ENCODE measurements around the gene RAB36. TPM values are rescaled to one million over a fixed set of nuclear protein-coding genes. Genes with fewer than 3 reads are reported as not detected.
A peak's percentile ranks its signal among the peaks of the same experiment; 100 is the strongest.

RAB36 gene
- total RNA-seq, 1 experiment from 2014 or later: 1.9 TPM

DNA sequence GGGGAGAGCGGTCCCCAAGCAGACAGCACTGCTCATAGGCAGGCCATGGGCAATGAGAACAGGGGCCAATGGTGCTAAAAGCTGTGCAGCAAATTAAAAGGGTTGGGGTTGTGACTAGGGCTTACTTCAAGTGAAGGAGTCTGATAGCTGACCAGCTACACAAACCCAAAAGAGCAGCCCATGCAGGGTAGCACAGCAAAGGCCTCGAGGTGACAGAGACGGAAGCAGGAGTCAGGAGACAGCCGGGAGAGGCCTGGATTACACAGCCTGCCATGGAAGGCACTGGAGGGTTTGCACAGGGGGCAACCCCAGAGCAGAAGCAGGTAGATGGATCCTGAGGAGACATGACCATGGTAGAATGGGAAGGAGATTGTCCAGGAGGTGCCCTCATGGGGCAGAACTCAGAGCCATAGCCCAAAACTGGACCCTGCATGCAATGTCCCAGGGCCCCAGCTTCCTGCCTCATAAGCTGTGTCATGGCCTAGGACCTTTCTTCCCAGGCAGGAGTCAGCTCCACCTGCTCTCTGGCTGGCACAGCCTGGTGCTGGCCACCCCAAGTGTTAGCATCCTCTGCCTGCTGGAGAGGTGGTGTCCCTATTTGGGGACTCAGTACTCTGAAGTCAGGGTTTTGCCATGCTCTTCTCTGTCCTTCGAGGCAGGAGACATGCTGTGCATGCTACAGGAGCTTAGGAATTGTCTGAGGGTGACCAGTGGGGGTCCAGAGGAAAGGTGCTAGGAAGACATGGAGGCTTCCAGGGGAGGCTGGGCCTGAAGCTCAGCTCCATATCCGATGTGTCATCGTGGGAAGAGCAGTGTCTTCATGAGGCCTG, 36.8 kb upstream of the RAB36 start:
- no peak for DNase-seq (ENCODE audit: low read depth)

DNA sequence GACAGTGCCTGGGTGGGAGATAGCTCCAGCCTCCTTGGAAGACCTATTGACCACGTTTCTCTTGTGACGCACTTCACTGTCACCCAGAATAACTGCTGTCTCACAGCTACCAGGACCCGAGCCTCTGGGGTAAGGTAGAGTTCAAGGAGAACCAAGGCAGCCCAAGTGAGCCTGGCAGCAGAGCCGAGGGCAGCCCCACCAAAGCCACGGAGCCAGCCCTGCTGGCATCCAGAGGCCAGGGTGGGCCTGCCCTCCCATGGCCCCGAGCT, 36.3 kb upstream of the RAB36 start:
- no peak for DNase-seq (ENCODE audit: low read depth)

DNA sequence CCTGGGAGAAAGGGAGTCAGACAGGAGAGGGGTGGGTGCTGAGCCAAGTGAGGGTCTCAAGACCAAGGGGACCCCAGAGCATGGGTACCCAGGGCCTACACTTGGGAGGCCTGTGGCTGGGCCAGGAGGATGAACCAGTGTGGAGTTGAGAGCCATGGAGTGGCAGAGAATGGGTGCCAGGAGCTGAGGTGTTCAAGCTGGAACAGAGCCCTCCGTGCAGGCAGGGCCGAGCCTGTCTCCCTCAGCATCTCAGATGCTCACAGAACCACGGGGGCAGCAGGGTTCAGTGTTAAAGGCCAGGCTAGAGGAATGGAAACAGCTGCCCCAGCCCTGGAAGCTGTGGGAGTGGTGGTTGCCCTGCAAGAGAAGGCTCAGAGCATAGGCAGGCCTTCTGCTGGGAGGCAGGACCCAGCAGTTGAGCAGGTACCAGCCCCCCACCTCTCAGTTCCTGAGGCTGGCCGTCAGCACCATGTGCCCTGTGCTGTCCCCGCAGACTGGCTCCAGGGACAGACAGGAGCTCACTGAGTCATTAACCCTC, 35.8 kb upstream of the RAB36 start:
- DNase-seq (ENCODE audit: low read depth): no peak

DNA sequence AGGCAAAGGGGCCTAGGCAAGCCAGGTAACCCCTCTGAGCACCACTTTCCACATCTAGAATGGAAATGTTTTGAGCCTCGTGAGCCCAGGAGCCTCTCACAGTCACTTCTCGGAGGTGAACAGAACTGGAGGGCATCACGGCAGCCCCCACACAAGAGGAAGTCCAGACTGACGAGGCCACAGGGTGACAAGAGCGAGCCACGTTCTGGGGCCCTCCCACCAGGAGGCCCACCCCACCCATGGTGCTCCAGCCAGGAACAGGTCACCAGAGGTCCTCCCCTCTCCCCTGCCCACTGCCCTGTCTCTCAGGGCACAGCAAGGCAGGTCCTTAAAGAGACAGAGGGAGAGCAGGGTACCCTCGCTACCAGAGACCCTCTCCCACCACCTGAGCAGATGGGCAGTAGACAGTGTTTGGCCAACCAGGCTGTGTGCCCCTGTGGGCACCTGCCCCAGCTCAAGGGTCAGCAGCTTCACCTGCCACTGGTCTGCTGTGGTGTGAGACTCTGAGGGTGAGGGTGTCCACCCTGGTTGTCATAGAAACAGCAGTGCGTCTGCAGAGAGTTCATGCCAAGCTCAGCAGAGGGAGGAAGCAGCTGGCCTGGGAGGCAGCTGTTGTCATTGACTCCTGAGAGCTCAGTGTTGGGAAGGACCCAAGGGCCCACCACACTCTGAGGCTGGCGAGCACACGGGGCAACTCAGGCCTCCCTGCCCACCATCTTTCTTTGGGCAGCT, 34.9 kb upstream of the RAB36 start:
- DNase-seq (ENCODE audit: low read depth): no peak

DNA sequence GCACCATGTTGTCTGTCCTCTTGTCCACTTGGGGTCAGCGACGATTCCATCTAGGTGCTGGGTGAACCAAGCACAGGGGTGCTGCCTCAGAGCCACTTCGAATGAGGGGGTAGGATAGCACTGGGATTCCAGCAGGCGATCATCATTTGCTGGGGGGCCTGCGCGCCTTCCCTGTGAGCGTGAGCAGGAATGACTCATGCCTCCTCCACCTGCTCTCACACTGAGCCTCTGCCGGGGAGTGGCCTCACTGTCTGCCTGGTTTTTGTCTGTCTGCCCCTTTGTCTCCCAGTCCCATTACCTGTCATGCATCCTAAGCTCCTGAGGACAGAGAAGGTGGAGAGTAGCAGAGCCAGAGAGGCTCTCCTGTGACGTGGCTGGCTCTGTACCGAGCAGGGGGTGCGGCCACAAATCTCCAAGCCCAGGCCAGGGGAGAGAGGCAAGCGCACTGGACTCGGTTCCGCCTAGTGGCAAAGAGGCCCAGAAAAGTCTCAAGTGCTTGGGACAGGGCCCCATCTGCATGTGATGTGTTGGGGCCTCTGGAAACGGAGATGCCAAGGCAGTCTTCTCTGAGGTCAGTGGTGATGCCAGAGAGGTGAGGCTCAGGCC, 34.3 kb upstream of the RAB36 start:
- peak; percentile 11 for DNase-seq (ENCODE audit: low read depth)

DNA sequence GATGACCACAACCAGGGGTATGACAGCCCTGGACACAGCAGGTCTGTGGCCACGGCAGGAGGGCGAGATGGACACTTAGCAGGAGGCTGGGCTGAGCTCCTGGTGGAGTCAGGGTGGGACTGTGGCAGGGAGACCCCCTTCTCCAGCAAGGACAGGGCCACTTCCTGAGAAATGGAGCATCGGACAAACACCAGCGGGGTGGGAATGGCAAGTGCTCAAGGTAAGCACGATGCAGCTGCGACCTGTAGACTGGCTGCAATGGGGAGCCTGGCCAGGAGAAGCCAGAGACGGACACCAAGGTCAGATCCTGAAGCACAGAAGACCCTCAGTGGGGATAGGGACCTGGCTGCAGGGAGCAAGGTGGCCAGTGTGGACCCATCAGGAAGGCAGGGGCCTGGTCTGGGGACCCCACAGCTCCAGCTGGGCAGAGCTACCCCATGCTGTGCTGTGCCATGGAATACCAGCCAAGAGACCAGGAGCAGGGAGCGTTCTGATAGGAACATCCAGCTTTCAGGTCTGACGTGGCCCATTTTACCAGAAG, 32.7 kb upstream of the RAB36 start:
- no peak for DNase-seq (ENCODE audit: low read depth)

DNA sequence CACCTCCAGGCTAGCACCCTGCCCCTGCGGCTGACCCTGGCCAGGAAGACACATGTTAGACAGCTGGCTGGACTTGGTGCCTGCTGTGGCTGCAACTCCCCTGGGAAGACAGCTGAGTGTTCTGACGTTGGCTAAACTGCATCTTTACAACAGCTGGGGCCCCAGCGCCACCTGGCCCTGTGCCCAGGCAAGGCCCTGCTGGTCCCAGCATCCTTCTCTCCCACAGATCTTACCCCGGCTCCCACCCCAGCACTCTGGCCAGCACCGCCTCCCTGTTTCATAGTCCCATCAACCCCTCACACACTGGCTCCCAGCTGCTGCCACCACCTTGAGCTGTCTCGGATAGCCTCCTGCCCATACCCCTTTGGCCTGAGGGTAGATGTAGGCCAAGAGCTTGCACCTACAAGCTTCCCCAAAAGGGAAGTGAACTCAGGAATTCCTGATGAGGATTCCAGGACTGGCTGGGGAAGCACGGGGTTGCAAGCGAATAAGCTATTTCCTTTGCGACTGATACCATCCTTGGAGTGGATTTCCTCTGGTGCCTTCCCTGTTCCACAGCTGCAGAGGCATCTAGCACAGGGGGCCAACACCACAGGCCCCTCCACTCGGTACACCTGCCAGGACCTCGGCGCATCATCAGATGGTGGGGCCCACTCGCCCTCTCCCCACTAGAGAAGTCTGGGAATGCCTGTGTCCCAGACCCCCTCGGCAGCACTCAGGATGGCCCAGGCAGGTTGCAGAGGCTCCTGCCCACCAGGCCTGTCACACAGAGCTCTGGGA, 32.0 kb upstream of the RAB36 start:
- DNase-seq (ENCODE audit: low read depth): no peak

DNA sequence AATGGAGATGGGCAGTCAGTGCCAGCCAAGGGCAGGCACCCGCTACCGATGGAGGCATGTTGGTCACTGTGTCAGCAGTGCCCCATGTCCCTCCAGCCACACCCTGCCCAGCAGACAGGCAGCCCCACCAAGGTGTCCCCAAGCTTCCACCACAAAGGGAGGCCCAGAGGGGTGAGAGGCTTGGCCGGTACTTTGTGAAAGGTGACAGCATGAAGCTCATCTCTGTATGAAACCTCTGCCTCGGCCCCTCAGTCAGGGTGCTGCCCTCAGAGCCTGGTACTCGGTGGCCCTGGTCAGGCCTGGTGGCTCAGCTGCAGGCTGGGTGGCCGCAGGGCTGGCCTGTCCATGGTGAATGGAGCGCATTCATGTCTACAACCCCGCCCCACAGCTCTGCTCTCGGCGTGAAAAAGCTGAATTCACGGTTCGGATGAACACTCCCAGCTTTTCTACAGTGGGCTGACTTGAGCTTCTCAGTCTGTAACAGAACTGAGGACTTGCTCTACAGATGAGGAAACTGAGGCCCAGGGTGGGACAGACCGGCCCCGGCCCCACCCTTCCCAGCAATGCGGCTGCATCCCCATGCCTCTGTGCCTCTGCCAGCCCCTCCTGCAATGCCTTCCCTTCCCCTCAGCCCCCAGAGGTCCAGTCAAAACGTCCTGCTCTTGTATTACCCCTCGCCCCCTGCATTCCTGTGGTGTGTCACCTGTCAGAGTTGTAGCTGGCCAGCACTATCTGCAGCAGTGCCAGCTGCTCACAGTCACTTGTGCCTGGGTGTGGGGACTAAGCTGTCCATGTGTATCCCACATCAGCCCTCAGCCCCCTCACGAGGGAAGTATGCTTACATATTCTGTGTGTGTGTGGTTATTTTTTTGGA, 31.2 kb upstream of the RAB36 start:
- DNase-seq (ENCODE audit: low read depth): no peak

DNA sequence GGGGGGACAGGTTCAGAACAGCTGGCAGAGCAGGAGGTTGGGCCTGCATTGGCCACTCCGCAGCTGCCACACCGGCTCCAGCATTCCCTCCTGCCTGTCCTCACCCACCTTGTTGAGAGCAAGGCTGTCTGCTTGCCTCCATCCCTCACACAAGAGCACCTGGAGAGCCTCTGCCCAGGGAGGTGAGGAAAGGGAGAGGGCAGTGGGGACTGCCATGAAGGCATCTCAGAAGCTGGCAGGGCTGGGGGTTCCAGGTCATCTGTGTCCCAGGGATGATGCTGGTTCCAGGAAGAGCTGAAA, 30.6 kb upstream of the RAB36 start:
- DNase-seq (ENCODE audit: low read depth): no peak

DNA sequence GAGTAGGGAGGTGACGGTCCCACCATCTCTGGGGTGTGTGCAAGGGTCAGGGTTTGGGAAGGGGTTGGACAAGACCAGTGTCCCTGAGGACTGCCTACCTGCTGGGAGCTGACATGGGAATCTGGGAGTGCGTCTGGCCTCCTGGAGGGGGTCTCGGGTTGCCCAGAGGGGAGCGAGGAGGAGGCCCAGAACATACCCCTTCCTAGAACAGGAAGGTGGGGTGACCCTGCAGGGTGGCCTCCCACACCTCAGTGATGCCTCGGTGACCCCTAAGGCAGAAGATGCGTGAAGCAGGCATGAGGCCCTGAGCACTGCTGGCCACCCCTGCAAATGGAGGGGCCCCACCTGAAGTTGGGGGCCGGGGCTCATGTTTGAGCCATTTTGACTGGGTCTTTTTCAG, 29.9 kb upstream of the RAB36 start:
- DNase-seq (ENCODE audit: low read depth): no peak

DNA sequence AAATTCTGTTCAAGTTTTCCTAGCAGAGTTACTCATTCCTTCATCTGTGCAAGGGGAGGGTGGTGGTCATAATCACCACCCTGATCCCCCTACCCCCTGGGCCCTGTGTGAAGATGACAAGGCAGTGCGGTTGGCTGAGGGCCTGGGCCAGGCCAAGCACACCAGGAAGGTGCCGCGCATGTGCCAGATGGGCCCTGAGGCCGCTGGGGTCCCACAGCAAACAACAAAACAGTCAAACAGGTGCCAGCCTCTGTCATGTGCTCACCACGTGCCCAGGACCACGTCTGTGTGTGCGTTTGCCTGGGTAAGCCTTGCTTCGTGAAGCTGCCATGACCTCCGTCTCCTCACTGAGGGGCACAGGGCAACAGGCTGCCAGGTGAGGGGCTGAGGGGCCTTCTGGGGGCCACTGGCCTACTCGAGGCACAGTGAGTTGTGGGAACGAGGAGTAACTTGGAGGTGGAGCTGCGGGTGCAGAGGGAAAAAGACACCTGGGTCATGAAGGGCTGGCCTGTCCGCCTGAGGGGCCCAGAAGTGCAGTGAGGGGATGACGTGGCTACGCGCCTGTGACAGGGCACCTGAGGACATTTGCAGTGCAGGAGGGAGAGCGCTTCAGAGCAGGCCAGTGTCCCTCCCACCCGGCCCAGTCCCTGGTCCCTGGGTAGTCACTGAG, 29.3 kb upstream of the RAB36 start:
- no peak for DNase-seq (ENCODE audit: low read depth)

DNA sequence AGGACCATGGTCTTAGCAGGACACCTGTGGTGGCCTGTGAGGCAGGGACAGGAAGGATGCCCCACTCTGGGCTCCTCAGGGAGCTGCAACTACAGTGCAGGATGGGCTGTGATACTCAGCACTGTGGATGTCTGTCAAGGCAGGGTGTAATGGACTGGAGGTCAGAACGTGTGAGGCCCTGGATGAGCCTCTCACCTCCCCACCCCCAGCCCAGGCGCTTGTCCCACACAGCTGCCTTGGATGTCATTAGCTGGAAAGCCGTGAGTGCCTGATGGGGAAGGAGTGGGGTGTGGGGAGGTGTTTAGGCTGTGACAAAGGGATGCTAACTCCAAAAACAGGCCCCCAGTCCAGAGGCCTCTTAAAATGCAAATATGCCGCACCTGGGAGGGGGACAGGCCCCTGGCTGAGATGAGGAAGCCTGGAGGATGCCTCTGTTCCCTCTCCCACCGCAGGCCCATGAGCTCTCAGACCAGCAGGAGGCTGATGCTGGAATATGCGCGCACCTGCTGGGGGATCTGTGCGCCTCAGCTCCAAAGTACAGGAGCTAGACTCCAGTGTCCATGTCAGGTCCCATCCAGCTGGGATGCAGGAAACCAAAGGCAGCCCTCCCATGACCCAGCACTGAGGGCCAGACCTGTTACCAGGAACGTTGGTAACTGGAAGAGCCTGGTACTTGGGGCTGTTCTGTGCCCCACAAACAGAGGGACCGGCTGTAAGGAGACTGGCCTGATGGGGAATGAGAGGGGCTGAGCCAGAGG, 28.6 kb upstream of the RAB36 start:
- no peak for DNase-seq (ENCODE audit: low read depth)

DNA sequence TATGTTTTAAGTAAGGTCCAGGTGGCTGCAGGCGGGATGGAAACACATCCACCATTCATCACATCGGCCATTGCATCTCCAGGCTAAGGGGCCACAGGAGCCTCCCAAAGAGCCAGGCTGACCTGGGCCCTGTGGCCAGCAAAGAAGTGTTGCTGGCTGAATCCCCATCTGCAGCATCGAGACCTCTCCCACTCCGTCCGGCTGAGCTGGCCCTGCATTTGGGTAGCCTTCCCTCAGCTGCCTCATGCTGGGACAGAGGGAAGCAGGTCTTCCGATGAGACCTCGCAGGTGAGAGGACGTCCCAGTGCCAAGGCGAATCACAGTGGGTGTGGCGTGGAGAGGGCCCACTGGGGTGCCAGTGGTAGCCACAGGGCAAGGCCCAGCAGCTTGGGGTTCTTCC, 28.0 kb upstream of the RAB36 start:
- no peak for DNase-seq (ENCODE audit: low read depth)

DNA sequence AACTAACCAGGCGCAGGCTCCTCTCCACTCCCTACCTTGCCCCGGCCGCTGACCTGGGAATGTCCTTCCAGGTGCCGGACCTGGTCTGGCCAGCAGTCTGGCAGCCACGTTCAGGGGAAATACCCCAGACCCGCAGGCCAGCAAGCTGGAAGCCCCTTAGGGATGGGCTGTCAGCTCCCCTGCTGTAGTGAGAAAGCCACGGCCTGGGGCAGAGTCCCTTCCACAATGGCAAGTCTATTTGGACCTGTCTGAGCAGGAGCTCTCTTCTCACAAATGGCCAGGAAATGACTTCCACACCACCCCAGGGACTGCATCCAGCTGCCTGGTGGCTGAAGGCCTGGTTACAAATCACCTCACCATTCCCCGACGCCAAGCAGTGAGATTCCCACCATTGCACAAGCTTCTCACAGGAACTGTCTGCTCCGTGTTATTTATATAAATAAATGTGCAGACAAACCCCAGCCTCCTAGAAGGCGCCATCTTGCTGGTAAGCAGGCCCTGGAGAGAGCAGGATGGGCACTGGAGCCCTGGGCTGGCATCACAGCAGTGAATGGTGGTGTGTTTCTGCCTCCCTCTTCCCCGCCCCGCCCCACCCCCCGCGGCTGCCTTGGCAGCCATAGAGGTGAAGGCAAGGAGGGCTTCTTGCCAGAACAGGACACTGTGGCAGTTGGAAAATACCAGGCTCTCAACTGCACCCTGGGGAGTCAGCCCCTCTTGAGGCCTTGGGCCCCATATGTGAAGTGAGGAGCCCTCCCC, 27.2 kb upstream of the RAB36 start:
- DNase-seq (ENCODE audit: low read depth): no peak

DNA sequence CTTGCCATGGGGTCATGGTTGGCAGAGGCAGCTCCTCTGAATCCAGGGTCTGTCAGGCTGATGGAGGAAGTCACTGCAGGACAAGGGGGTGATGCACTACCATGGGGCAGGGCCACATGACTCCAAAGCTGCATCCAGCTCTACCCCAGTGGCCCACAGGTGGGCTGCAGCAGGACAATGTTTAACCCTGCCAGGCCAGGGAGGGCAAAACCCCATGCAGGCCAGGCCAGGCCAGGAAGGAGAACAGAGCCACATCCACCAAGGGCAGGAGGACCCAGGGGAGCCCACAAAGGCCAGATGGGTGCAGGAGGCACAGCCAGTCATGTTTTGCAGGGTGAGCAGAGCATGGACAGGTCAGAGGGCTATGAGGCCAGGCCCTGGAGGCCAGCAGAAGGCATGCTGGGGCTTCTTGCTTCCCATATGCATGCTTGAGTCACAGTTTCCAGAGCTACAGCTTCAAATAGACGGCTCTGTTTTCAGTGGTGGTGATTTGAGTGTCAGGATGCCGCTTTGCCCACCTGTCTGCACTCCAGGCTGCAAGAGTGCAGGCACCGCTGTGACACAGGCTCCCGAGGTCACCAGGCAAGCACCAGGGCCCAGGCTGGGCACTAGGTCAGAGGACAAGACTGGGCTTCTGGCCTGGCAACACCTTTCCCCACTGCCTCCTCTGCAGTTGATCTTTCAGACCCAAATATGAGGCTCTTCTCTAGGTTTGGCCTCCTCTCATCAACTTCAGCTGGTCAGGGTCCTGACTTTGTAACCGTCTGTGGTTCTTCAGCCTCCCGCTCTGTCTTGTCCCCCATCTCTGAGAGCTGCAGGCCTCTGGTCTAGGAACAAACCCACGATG, 26.4 kb upstream of the RAB36 start:
- no peak for DNase-seq (ENCODE audit: low read depth)

DNA sequence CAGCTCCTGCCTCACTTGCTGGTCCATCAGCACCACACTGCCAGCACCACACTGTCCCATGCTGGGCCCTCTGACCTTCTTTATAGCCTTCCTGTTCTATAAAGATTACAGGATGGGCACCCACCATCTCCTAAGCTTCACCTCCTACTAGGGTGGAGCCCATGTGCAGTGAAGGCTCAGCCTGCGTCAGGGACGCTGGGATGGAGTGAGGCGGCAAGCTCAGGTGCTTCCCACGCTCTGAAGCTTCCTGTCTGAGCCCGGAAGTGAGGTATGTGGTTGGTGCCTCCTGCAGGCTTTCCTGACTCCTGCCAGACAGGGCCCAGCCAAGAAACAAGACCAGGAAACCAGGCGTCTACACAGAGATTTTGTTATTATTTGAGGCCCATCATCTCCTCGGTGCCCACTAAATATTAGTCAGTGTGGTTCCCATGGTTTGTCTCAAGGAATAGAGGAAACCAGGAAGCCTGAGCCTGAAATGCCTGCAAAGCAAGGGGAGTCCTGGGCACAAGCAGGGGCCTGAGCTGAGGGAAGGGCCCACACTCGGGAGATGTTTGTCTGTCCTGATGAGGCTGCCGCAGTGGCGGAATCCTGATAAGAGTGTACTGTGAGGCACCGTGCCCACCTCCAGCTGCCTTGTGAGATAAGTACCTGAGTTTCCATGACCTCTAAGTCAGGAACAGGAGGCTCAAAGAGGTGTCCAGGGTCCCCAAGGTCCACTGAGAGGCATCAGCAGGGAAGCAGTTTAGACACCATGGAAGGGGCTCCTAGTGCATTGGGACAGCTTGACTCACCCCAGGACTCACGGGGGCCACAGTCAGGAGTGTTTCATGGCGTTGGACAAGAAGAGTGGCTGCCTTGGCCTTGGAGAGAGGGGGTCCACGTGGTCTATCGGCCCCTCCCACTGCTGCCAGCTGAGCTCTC, 25.5 kb upstream of the RAB36 start:
- peak; percentile 46 for DNase-seq (ENCODE audit: low read depth)

Data from HT1080 (cell line).